Activated CD8-positive, alpha-beta memory T cell treated with anti-CD3 and anti-CD28 coated beads for 24 hours (primary cell): ENCODE results near the gene SARS1.

Experiments used
- DNase-seq: peaks from one replicate; pipeline ENCODE4 v3.0.0-alpha.2; 2020

The SARS1 gene

DNA sequence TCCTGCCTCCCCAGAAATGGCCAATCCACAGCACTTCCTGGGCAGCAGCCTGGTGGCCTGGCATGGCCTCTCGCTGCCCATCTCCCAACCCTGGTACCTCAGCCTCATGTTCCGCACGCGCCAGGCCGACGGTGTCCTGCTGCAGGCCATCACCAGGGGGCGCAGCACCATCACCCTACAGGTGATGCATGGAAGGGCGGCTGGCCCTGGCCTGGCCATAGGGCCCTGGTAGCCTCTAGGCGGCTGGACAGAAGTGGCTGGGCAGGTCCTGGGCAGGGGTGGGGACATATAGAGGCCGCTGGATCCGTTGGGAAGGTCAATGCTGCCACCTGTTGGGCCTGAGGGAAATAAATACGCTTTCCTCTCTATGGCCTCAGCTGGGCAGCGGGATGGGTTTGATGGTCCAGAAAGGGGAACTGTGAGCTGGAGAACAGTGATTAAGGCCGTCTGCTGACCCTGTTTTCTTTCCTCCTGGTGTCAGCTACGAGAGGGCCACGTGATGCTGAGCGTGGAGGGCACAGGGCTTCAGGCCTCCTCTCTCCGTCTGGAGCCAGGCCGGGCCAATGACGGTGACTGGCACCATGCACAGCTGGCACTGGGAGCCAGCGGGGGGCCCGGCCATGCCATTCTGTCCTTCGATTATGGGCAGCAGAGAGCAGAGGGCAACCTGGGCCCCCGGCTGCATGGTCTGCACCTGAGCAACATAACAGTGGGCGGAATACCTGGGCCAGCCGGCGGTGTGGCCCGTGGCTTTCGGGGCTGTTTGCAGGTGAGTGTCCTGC, 50.1 kb downstream of the SARS1 start:
- DNase-seq: peak; percentile 92

DNA sequence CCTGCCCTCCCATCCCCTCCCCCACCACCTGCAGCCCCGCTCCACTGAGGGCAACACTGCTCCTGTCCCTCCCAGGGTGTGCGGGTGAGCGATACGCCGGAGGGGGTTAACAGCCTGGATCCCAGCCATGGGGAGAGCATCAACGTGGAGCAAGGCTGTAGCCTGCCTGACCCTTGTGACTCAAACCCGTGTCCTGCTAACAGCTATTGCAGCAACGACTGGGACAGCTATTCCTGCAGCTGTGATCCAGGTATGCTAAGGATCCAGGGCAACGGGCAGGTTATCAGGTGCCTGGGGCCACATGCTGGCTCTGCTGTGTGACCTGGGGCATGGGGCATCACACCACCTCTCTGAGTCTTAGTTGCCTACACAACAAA, 50.6 kb downstream of the SARS1 start:
- no peak for DNase-seq

DNA sequence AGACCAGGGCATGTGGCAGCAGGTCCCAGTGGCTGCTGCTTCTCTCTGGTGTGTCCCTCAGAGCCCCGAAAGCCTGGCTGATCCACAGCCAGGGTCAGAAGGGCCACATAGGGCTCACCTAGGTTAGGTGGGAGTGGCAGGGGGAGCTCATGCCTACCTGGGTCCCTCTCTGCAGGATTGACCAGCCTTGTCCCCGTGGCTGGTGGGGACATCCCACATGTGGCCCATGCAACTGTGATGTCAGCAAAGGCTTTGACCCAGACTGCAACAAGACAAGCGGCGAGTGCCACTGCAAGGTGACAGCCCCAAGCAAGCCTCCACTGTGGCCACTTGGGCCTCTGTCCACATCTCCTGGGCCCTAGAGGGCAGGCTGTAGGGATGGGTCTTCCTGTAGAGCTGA, 51.3 kb downstream of the SARS1 start:
- DNase-seq: no peak

DNA sequence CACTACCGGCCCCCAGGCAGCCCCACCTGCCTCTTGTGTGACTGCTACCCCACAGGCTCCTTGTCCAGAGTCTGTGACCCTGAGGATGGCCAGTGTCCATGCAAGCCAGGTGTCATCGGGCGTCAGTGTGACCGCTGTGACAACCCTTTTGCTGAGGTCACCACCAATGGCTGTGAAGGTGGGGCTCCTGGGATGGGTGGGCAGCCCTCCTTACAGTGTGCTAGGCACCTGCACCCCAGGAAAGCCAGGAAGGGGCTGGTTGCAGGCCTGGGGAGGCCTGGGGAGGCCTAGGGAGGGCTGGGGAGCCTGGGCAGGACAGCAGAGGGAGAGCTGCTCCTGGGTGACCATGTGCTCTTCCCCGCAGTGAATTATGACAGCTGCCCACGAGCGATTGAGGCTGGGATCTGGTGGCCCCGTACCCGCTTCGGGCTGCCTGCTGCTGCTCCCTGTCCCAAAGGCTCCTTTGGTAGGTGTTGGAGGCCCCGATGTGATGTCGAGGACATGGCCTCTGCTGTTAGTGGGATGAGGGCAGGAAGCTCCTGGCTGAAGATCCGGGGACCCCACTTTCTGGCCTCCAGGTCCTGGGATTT, 52.1 kb downstream of the SARS1 start:
- DNase-seq: no peak

DNA sequence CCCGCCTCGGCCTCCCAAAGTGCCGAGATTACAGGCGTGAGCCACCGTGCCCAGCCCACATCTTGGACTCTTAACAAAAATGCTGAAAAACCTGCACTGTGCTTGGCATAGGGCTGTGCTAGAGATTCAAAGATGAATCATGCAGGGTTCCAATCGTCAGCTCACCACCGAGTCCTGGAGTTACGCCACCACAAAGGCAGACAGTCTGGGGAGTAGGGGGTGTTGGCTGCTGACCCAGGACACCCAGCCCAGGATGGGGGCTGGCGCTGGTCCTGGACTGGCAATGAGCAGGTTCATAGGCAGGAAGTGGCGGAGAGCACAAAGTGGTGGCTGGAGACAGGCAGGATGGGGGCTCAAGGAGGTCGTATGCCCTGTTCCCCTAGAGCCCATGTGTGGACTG, 53.2 kb downstream of the SARS1 start:
- no peak for DNase-seq

DNA sequence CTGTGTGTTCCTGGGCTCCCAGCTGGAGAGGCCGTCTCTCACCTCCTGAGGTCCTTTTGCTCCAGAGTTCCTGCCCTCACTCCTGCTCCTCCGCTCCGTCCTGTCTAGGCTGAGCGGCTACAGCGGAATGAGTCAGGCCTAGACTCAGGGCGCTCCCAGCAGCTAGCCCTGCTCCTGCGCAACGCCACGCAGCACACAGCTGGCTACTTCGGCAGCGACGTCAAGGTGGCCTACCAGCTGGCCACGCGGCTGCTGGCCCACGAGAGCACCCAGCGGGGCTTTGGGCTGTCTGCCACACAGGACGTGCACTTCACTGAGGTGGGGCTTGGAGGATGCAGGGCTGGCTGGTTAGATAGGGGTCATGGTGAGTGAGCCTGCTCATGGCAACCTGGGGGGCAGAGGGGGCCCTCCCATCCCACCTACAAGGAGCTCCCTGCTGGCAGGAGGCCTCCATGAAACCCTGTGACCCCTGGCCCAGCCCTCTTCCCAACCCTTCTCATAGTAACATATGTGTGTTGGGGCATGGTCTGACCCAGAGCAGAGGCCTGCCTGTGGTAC, 54.1 kb downstream of the SARS1 start:
- DNase-seq: no peak

DNA sequence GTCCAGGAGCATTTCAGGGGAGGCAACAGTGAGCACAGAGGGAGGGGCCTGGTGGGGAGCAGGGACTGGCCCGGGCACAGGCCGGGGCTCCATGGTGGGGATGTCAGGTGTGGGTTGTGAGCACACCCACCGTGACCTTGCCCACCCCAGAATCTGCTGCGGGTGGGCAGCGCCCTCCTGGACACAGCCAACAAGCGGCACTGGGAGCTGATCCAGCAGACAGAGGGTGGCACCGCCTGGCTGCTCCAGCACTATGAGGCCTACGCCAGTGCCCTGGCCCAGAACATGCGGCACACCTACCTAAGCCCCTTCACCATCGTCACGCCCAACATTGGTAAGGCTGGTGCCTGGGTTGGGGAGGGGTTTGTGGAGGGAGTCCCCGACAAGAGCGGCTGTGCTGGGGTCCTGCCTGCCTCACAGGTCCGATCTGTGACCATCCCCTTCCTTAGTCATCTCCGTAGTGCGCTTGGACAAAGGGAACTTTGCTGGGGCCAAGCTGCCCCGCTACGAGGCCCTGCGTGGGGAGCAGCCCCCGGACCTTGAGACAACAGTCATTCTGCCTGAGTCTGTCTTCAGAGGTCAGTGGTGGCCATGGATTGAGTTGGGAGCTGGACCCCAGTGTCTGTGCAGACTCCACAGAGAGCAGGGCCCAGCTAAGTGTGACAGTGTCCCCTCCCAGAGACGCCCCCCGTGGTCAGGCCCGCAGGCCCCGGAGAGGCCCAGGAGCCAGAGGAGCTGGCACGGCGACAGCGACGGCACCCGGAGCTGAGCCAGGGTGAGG, 54.9 kb downstream of the SARS1 start:
- no peak for DNase-seq

DNA sequence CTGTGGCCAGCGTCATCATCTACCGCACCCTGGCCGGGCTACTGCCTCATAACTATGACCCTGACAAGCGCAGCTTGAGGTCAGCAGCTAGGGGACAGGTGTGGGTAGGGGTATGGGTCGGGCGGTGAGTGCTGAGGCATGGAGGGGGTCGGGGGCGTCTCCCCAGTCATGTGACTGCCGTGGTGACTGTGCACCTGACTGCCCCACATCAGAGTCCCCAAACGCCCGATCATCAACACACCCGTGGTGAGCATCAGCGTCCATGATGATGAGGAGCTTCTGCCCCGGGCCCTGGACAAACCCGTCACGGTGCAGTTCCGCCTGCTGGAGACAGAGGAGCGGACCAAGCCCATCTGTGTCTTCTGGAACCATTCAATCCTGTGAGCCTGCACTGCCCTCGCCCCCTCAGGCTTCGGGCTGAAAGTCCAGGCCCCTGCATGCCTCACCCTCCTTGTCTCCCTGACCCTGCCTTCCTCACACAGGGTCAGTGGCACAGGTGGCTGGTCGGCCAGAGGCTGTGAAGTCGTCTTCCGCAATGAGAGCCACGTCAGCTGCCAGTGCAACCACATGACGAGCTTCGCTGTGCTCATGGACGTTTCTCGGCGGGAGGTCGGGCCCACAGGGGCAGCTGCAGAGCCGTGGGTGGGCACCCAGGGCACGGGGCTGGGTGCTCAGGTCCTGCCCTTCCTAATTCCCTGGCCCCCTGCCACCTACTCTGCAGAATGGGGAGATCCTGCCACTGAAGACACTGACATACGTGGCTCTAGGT, 55.7 kb downstream of the SARS1 start:
- no peak for DNase-seq

DNA sequence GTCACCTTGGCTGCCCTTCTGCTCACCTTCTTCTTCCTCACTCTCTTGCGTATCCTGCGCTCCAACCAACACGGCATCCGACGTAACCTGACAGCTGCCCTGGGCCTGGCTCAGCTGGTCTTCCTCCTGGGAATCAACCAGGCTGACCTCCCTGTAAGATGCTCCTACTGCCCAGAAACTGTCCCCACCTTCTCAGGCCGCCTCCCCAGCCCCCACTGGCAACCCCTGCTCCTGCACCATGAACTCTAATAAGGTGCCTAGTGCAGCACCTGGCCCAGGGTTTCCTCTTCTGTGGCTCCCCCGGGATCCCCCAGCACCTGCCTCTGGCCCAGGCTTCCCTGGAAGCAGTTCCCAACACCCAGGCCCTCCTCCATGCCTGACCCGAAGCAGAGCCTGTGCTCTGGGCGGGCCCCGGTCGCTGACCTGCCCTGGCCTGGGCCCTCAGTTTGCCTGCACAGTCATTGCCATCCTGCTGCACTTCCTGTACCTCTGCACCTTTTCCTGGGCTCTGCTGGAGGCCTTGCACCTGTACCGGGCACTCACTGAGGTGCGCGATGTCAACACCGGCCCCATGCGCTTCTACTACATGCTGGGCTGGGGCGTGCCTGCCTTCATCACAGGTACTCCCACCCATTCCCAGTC, 56.4 kb downstream of the SARS1 start:
- no peak for DNase-seq

DNA sequence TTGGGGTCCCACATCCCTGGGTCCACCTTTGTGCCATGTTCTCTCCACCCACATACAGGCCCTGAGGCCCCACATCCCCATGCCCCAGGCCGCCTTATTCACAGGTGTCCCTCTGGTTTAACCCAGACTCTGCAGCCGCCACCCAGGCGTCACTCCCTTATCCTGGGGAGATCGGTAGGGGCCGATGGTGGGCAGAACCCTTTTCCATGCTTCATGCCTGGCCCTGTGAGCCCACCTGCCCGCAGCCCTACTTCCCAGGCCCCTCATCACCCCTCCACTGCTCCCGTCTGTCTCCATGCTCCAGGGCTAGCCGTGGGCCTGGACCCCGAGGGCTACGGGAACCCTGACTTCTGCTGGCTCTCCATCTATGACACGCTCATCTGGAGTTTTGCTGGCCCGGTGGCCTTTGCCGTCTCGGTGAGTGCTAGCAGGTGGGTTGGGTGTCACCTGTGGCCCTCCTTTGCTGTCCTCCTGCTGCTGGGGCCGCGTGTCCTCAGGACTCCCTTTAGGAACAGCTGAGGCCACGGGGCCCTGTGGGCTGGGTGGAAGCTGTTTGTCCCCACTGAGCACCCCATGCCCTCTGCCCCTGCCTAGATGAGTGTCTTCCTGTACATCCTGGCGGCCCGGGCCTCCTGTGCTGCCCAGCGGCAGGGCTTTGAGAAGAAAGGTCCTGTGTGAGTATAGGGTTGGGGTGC, 57.1 kb downstream of the SARS1 start:
- no peak for DNase-seq

DNA sequence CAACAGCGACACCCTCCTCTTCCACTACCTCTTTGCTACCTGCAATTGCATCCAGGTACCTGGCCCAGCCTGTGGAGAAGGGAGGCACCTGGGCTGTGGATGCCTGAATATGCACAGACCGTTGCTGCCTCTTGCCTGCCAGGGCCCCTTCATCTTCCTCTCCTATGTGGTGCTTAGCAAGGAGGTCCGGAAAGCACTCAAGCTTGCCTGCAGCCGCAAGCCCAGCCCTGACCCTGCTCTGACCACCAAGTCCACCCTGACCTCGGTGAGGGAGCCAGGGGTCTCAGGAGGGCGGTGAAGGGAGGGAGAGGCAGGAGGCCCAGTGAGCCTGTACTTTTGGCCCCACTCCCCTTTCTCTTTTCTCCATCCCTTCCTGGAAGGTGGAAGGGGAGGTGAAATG, 57.7 kb downstream of the SARS1 start:
- DNase-seq: no peak

DNA sequence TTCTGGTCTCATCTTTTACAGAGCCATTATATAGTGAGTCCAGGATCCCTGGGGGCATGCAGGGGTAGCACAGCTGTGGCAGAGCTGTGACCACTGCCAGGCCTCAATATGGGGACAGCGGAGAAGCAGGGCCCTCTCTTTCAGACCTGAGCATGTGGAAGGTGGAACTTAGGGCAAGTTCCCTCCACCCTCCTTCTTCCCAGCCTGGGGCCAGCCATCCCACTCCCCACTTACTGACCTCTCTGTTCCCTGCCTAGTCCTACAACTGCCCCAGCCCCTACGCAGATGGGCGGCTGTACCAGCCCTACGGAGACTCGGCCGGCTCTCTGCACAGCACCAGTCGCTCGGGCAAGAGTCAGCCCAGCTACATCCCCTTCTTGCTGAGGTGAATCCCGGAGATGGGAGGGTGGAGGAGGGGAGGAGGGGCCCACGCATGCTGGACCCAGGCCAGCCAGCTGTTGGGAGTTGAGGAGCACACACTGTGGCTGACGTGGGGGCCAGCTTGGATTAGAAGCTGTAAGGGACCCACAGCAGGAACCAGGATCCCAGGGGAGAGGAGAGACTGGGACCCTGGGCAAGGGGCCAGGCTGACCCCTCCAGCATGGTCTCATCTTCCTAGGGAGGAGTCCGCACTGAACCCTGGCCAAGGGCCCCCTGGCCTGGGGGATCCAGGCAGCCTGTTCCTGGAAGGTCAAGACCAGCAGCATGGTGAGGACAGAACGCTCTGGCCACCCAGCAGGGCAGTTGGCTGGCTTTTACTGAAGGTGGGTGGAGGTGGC, 58.5 kb downstream of the SARS1 start:
- DNase-seq: no peak

DNA sequence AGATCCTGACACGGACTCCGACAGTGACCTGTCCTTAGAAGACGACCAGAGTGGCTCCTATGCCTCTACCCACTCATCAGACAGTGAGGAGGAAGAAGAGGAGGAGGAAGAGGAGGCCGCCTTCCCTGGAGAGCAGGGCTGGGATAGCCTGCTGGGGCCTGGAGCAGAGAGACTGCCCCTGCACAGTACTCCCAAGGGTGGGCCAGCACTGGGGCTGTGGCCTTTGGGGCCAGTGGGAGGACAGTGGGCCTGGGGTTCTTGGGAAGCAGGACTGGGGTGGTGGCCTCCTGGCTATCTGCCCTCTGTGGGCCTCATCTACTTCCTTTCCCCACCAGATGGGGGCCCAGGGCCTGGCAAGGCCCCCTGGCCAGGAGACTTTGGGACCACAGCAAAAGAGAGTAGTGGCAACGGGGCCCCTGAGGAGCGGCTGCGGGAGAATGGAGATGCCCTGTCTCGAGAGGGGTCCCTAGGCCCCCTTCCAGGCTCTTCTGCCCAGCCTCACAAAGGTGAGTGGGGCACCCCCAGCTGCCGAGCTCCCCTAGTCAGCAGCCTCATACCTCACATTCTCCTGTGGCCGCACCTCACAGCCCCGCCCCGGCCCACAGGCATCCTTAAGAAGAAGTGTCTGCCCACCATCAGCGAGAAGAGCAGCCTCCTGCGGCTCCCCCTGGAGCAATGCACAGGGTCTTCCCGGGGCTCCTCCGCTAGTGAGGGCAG, 59.3 kb downstream of the SARS1 start:
- no peak for DNase-seq

DNA sequence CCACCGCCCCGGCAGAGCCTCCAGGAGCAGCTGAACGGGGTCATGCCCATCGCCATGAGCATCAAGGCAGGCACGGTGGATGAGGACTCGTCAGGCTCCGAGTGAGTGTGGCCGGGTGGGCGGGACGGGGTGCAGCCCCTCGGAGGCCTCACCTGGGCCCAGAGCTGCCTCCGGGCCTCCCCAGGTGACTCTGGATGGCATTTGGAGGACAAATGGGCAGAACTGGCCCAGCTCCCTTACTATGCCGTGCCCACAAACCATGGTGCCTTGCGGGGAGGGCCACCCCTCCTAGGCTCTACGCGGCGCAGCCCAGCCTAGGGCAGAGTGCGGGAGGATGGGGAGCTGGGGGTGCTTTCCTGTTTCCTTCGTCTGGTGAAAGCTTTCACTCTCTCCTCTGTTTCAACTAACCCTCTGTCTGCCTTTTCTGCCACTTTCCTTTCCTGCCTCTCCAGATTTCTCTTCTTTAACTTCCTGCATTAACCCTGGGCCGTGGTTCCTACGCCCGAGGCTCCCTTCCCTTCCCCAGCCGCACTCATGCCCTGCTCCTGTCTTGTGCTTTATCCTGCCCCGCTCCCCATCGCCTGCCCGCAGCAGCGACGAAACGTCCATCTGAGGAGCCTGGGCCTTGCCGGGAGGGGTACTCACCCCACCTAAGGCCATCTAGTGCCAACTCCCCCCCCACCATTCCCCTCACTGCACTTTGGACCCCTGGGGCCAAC, 60.0 kb downstream of the SARS1 start:
- no peak for DNase-seq

DNA sequence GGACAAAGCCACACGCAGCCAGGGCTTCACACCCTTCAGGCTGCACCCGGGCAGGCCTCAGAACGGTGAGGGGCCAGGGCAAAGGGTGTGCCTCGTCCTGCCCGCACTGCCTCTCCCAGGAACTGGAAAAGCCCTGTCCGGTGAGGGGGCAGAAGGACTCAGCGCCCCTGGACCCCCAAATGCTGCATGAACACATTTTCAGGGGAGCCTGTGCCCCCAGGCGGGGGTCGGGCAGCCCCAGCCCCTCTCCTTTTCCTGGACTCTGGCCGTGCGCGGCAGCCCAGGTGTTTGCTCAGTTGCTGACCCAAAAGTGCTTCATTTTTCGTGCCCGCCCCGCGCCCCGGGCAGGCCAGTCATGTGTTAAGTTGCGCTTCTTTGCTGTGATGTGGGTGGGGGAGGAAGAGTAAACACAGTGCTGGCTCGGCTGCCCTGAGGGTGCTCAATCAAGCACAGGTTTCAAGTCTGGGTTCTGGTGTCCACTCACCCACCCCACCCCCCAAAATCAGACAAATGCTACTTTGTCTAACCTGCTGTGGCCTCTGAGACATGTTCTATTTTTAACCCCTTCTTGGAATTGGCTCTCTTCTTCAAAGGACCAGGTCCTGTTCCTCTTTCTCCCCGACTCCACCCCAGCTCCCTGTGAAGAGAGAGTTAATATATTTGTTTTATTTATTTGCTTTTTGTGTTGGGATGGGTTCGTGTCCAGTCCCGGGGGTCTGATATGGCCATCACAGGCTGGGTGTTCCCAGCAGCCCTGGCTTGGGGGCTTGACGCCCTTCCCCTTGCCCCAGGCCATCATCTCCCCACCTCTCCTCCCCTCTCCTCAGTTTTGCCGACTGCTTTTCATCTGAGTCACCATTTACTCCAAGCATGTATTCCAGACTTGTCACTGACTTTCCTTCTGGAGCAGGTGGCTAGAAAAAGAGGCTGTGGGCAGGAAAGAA, 61.1 kb downstream of the SARS1 start:
- no peak for DNase-seq

DNA sequence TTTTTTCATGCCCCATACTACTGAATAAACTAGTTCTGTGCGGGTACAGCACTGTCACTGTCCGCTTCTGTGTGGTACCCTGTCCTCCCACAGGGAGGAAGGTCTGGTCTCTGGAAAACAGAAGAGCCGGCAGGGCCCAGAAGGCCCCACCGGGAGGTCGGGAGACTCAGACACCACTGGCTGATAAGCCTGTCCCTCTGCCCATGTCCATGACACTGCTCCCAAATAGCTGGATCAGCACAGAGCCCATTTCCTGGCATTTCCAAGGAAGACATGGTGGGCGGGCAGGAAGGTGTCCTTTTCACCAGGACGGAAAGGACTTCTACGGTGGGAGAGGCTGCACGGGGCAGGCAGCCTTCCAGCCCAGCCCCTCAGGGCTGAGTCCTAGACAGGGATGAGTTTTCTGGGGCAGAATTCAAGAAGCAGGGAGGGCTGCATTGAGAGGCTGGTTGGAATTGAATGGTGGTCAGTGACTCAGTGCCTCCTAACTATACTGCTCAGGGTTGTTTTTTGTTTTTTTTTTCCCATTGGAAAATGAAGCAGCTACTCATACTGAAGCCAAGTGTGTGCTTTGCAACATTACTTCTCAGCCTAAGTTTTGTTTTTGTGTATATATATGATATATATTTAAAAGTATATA, 62.1 kb downstream of the SARS1 start:
- no peak for DNase-seq

DNA sequence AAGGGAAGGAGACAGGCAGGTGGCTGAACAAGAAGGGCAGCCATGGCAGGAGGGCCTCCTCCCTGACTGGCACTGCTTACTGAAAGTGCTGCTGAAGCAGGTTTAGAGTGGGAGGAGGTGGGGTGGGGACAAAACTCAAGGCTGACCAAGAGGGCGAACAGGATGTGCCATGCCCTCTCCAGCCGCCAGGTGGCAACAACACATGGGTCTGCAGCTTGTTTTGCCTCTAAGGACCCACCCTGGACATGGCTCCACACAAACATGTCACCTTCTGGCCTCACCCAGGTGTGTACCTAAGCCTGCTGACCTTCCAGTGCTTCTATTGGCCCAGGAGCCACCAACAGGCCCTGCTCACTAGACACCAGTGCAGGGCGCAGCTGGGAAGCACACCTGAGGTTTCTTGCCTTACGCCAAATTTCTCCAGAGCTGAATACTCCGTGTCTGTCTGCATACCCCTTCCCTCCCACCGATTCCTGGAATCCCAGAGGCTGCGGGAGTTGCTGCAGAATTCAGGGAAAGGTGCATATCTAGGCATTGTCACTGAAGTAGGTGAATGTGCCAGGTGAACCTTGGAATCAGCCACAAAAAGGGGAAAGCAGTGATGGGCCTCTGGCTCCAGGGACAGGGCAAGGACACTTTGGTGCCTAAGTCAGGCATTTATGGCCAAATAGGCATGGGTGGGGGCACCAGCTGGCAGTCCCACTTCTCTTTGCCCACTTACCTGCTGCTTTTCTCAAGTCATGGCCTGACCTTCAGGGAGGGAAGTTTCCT, 63.9 kb downstream of the SARS1 start:
- DNase-seq: peak; percentile 87
